ENCODE data around the gene SYT2.

Gene SYT2

GRCh38 chr1:202624088-202624780 lies 86.0 kb downstream of the SYT2 start:
- no peak for TF ChIP-seq CTCF (IDR thresholded peaks at IDR 0.05)

- TF ChIP-seq CTCF (IDR thresholded peaks at IDR 0.05) = no peak
Measured at GRCh38 chr1:202623075-202623474, 87.2 kb downstream of the SYT2 start.

- TF ChIP-seq CTCF (IDR thresholded peaks at IDR 0.05) = no peak
Measured at GRCh38 chr1:202622388-202622787, 87.9 kb downstream of the SYT2 start.

DNA sequence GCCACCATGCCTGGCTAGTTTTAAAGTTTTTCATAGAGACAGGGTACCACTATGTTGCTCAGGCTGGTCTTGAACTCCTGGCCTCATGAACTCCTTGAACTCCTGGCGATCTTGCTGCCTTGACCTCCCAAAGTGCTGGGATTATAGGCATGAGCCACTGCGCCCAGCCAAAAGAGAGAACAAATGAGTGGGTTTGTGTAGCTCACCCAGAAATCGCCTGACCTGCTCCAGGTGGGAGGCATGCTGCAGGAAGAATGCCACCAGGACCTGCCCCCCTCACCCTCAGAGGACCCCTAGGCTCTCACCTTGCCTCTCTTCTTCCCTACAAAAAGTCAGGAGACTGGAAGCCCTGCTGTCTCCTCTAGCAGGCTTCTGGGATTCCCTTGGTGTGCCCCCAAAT lies 88.8 kb downstream of the SYT2 start:
- no peak for TF ChIP-seq CTCF (IDR thresholded peaks at IDR 0.05)

DNA sequence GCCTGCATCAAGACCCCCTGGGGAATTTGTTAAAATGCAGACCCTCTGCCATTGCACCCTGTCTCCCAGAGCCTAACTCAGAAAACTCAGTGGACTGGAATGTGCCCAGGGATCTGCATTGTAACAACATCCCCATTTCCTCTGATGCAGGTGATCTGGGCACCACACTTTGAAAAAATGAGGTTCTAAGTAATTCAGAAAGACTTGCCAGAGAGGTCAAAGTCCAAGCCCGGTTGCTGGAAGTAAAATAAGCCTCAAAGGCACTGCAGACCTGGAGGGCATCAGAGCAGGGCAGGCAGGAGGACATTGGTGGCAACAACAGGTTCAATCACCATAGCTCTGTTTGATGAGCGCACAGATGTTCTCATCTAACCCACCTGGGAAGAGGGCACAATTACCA lies 90.7 kb downstream of the SYT2 start:
- no peak for TF ChIP-seq CTCF (IDR thresholded peaks at IDR 0.05)

DNA sequence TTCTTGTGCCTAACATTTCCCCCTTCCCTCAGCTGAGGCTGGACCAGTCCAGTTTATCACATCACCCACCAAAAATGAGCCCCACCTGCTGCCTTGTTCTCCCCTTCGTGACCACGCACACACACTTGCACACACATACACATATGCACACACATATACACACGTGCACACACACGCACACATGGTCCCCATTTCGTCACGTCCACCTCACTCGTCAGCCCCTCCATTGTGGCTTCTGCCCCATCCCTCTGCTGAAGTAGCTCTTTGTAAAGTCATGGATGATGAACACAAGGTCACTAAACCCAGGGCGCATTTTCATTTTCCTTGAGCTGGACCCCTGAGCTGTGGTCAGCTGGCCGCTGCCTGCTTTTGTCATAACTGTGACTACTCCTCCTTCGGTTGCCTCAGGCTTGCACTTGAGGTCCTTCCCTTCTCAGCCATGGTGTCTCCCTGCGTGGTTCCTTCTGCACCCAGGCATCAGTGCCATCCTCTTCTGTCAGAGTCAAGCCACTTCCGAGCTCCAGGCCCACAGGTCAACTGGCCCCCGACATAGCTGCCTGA lies 93.8 kb downstream of the SYT2 start:
- no peak for TF ChIP-seq CTCF (IDR thresholded peaks at IDR 0.05)

DNA sequence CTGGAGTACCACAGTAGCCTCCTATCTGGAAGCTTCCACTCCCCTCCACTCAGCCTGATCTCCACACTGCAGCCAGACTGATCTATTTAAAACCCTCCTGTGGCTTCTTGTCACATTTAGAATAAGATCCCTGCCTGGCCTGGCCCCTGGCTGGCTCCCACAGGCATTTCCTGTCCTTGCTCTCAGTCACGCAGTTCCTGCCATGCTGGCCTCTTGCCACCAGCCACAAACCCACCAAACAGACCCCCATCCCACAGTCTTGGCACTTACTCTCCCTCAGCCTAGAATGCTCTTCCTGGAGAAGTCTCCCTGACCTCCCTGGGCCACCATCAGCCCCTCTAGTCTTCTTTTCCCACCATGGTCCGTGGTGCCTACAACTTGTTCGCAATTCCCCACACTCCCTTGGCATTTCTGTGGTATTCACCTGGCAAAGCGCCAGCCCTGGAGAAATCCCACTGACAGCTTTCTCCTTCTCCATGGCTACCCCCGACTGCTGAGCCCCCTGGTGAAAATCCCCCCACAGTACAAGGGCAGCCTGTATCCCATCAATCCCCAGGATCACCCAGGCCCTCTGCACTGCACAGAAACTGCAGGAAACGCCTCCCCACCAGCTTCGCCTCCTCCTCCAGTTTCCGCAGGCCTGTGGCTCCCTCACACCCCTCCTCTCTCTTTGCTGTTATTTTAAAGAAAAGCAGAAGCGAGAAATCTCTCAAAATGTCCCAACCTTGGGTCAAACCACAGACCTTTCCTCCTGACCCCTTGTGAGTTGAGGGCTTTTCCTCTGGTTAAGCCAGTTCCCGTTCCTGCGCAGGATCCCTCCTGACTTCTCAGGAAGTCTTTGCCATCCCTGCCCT lies 94.5 kb downstream of the SYT2 start:
- TF ChIP-seq CTCF (IDR thresholded peaks at IDR 0.05) = no peak

Data from LNCAP (cell line).